ENCODE data around the gene ASCC3.
"Not testable (repeated sequence)": the region's sequence is repeated elsewhere in the genome, so short reads cannot be mapped to it uniquely, and the experiment has no call there.

The ASCC3 gene

GRCh38 chr6:100803264-100804045 is 77.7 kb downstream of the ASCC3 start:
- no peak for DNase-seq

- no peak for DNase-seq
Measured at GRCh38 chr6:100801036-100801435, 80.1 kb downstream of the ASCC3 start.

- DNase-seq: no peak
Measured at GRCh38 chr6:100796049-100796823, 84.9 kb downstream of the ASCC3 start.

- DNase-seq: no peak
Measured at GRCh38 chr6:100790084-100790483, 91.0 kb downstream of the ASCC3 start.

- DNase-seq: no peak
Measured at GRCh38 chr6:100785982-100786381, 95.1 kb downstream of the ASCC3 start.

- DNase-seq: no peak
Measured at GRCh38 chr6:100780648-100781047, 100.5 kb downstream of the ASCC3 start.

GRCh38 chr6:100775667-100776066 is 105.5 kb downstream of the ASCC3 start:
- DNase-seq: no peak

GRCh38 chr6:100774681-100775080 is 106.4 kb downstream of the ASCC3 start:
- DNase-seq: no peak

GRCh38 chr6:100768816-100769351 is 112.2 kb downstream of the ASCC3 start:
- DNase-seq: no peak

GRCh38 chr6:100763617-100764241 is 117.4 kb downstream of the ASCC3 start:
- DNase-seq: no peak

- no peak for DNase-seq
Measured at GRCh38 chr6:100761841-100762240, 119.3 kb downstream of the ASCC3 start.

- not testable (repeated sequence) for DNase-seq
Measured at GRCh38 chr6:100758386-100758785, 122.7 kb downstream of the ASCC3 start.

GRCh38 chr6:100753421-100753820 is 127.7 kb downstream of the ASCC3 start:
- no peak for DNase-seq

- DNase-seq: no peak
Measured at GRCh38 chr6:100751590-100751989, 129.5 kb downstream of the ASCC3 start.

GRCh38 chr6:100745419-100746041 is 135.6 kb downstream of the ASCC3 start:
- DNase-seq: no peak

- DNase-seq: no peak
Measured at GRCh38 chr6:100740439-100740838, 140.7 kb downstream of the ASCC3 start.

- DNase-seq: not testable (repeated sequence)
Measured at GRCh38 chr6:100737720-100738119, 143.4 kb downstream of the ASCC3 start.

GRCh38 chr6:100731411-100731810 is 149.7 kb downstream of the ASCC3 start:
- DNase-seq: no peak

GRCh38 chr6:100730001-100730980 is 150.8 kb downstream of the ASCC3 start:
- DNase-seq: no peak

- DNase-seq: no peak
Measured at GRCh38 chr6:100726666-100727065, 154.5 kb downstream of the ASCC3 start.

GRCh38 chr6:100724696-100725095 is 156.4 kb downstream of the ASCC3 start:
- DNase-seq: no peak

GRCh38 chr6:100724222-100724621 is 156.9 kb downstream of the ASCC3 start:
- DNase-seq: no peak
